GM12801 (cell line): ENCODE data around the gene CELF2.

Experiments used
- CTCF ChIP-seq: IDR thresholded peaks from one replicate; pipeline ENCODE4 v1.5.1; 2011; ENCODE audit warnings: control low read depth; ENCODE audit not compliant: insufficient read length; ENCODE audit errors: extremely low read depth

Gene CELF2

GRCh38 chr10:11147722-11148121, 130.1 kb downstream of the CELF2 start:
- TF ChIP-seq CTCF = no peak

DNA sequence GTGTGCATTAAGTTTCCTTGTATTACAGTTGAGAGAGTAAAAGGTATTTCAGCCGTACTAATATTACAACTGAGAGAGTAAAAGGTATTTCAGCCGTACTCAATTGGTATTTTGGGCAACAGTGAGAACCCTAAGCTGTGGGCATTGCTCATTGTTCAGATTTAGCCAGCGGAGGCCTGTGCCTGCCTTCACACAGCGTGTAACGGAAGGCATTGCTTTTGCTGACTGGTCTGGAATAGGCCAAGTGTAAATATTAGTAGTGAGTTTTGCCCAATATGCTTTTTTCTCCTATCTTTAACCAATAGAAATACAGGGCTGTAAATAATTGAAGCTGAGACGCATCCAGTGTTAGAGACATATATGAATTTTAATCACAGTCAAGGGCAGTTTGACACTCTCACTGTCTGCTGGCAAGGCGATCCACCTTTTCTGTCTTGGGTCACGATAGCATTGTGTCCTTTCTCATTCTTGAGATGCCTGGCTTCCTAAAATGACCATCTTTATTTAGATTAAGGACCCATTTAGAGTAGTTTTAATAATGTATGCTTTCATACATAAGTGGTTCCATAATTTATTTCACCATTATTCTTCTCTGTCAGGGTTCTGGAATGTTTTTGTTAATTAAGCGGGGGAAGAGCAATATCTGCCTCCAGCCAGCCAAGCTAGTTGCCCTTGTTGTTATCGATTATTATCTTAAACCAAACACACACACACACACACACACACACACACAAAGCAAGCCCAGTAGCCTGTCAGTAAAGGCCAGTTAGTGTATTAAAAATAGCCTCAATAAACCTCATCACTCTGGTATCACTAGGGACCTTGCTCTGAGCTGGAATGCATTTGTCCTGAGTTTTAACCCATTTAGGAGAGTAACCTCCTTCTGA, 130.7 kb downstream of the CELF2 start:
- no peak for TF ChIP-seq CTCF

DNA sequence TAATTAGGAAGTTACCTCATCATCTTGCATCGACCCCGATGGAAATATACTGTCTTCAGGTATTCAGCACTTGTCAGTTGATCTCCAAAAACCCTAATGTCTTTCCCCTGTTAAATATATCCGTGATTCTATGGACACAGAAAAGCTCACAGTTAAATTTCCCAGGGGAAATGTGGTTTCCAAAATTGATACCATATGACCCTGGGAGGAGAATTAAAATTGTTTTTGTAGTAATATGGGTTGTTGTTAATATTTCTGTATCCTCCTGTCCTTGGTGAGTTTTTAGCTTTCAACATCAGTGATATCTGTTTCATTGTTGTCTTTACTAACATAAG, 132.1 kb downstream of the CELF2 start:
- no peak for TF ChIP-seq CTCF

- TF ChIP-seq CTCF = no peak
Measured at GRCh38 chr10:11150231-11150731, 132.6 kb downstream of the CELF2 start.

- TF ChIP-seq CTCF = no peak
Measured at GRCh38 chr10:11150879-11151415, 133.3 kb downstream of the CELF2 start.

DNA sequence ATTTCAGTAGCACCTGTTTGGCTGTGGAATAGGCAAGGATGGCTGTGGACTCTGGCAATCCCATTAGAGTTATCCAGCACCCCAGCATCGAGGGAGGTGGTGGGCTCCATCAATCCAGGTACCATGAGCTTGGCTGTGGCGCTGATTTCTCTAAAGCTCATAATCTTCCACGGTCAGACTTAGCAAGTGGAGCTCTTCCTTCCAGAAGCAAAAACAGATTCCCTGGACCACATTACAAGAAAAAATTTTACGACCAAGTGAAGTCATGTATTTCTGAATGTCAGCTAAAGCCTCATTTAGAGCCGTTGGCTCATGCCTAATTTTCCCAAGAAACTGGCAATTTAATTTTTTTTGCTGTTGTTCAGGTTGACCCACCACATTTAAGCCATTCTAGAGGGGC, 135.1 kb downstream of the CELF2 start:
- no peak for TF ChIP-seq CTCF

- no peak for TF ChIP-seq CTCF
Measured at GRCh38 chr10:11153245-11153644, 135.6 kb downstream of the CELF2 start.
